Measurements from ENCODE around the gene MCC. TPM values are rescaled to one million over a fixed set of nuclear protein-coding genes. Genes with fewer than 3 reads are reported as not detected.

The MCC gene
- total RNA-seq, 1 donor from 2014 or later = 22.7 TPM

DNA sequence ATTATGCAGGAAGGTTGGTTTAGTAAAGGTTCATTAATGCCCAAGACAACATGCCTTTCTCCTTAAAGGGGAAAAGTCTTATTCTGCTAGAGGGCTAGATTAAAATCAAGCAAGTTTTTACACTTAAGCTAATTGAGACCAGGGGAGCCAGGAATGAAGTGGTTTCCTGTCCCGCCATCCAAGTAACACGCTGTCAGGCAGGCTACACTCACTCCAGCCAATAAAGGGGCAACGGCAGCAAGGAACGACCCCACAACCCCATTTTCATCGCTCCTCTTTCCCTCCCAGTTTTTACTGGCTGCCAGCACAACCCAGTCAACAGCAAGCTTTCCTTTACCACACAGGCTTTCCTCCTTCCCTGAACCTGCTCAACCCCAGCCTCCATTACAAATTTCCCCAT is 286.5 kb downstream of the MCC start:
- Mint-ChIP-seq H3K27me3 (ENCODE audit: unreplicated experiment) (peaks cover 3% of the 10 kb centered on the region), H3K9me3 (ENCODE audit: unreplicated experiment) (no peaks in the 10 kb centered on the region), H3K36me3 (ENCODE audit: low read depth, unreplicated experiment) (no peaks in the 10 kb centered on the region), H3K27ac (ENCODE audit: unreplicated experiment) (no peak overlapping the region), H3K4me1 (ENCODE audit: unreplicated experiment) (peaks cover 51% of the 10 kb centered on the region), H3K4me3 (ENCODE audit: unreplicated experiment) (no peak overlapping the region)
- TF ChIP-seq, protein P1, sequence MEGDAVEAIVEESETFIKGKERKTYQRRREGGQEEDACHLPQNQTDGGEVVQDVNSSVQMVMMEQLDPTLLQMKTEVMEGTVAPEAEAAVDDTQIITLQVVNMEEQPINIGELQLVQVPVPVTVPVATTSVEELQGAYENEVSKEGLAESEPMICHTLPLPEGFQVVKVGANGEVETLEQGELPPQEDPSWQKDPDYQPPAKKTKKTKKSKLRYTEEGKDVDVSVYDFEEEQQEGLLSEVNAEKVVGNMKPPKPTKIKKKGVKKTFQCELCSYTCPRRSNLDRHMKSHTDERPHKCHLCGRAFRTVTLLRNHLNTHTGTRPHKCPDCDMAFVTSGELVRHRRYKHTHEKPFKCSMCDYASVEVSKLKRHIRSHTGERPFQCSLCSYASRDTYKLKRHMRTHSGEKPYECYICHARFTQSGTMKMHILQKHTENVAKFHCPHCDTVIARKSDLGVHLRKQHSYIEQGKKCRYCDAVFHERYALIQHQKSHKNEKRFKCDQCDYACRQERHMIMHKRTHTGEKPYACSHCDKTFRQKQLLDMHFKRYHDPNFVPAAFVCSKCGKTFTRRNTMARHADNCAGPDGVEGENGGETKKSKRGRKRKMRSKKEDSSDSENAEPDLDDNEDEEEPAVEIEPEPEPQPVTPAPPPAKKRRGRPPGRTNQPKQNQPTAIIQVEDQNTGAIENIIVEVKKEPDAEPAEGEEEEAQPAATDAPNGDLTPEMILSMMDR (IDR thresholded peaks at IDR 0.05; ENCODE audit: unreplicated experiment) = no peak
- no peak for DNase-seq (ENCODE audit: low spot score)

DNA sequence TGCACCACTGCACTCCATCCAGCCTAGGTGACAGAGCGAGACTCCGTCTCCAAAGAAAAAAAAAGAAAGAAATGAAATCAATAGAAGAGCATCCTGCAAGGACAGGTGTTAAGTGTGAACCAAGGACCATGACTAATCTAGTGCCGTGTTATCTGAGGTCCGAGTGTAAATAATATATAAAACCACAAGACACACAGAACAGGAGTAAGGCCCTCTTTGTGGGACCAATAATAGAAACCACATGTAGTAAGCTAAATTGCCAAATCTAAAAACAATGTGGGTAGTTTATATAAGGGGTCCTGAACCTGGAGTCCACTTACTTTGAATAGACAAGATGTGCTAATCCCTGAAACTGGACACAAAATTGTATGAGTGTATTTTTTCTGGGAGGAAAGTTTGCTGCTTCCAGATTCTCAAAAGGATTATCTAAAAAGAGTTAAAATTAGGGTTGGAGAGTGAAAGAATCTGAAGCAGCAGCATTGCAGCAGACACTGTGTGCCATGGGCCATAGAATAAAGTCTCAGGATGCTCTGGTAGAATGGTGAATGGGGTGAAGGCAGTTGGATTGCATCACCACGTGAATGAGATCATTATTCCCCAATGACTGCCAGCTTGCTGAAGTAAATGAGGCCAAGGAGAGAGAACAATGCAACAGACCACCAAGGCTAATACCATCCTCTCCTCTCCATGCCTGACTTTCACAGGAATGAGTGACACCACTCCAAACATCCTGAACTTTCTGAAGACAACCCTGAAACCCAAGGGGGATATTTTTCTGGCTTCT is 288.9 kb downstream of the MCC start:
- Mint-ChIP-seq H3K36me3 (ENCODE audit: low read depth, unreplicated experiment) (peaks cover 4% of the 10 kb centered on the region), H3K4me3 (ENCODE audit: unreplicated experiment) (no peak overlapping the region), H3K4me1 (ENCODE audit: unreplicated experiment) (peaks cover 33% of the 10 kb centered on the region), H3K27me3 (ENCODE audit: unreplicated experiment) (peaks cover 4% of the 10 kb centered on the region), H3K27ac (ENCODE audit: unreplicated experiment) (peak overlapping the region; percentile 55), H3K9me3 (ENCODE audit: unreplicated experiment) (no peaks in the 10 kb centered on the region)
- no peak for DNase-seq (ENCODE audit: low spot score)
- TF ChIP-seq, protein P1 (IDR thresholded peaks at IDR 0.05; ENCODE audit: unreplicated experiment) = no peak

DNA sequence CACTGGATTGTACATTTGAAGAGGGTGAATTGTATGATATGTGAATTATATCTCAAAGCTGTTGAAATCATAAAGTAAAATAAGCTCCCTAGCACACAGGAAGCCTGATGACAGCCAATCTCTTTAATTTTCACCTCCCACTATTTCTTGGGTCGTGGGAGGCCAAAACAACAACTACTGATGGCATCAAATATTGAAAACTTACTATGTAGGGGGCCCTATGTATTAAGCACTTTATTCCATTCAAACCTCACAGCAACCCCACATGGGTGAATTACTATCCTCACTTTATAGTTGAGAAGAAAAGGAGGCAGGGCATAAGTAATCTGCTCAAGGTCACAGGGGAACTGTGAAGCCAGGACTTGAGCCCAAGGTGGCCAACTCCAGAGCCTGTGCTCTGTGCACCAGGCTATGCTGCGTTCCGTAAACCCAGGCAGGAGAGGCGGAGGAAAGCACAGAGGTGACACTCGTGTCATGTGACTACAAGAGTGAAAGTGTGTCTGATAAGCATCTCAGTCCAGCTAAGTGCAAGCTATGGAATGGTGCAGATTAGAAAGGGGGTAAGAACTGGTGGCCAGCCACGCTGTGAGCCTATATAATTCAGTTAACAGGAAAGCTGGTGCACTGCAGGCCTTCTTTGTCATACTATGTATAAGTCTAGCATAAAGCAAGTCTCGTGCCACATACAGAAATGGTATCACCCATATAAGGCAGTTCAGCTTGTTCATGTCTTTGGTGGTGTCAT is 290.6 kb downstream of the MCC start:
- no peak for DNase-seq (ENCODE audit: low spot score)
- Mint-ChIP-seq H3K36me3 (ENCODE audit: low read depth, unreplicated experiment) (peaks cover 17% of the 10 kb centered on the region), H3K9me3 (ENCODE audit: unreplicated experiment) (no peaks in the 10 kb centered on the region), H3K27me3 (ENCODE audit: unreplicated experiment) (peaks cover 4% of the 10 kb centered on the region), H3K4me3 (ENCODE audit: unreplicated experiment) (no peak overlapping the region), H3K27ac (ENCODE audit: unreplicated experiment) (no peak overlapping the region), H3K4me1 (ENCODE audit: unreplicated experiment) (peaks cover 25% of the 10 kb centered on the region)
- TF ChIP-seq, protein P1 (IDR thresholded peaks at IDR 0.05; ENCODE audit: unreplicated experiment) = no peak

DNA sequence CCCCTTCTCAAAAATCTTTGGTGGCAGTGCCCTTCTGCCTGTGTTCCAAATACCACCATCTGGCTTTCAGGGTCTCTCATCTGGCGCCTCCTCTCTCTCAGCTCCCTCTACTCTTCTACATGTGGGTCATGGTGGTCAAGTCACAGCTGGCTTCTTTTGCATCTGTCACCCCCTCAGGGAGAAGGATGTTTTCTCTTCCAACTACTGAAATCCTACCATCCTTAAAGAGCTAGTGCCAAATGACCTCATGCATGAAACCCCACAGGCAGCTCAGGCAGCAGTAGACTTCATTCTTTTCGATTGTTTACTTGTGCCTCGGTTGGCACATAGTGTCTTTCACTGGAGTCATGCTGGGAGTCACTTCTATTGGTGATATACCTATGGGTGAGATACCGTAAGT is 292.5 kb downstream of the MCC start:
- no peak overlapping the region for H3K27ac Mint-ChIP-seq (ENCODE audit: unreplicated experiment)
- H3K4me1 Mint-ChIP-seq (ENCODE audit: unreplicated experiment) = peaks cover 16% of the 10 kb centered on the region
- H3K36me3 Mint-ChIP-seq (ENCODE audit: low read depth, unreplicated experiment) = peaks cover 22% of the 10 kb centered on the region

More for the DNA sequence above, 292.5 kb downstream of the MCC start:
- Mint-ChIP-seq H3K4me3 (ENCODE audit: unreplicated experiment) (no peak overlapping the region), H3K27me3 (ENCODE audit: unreplicated experiment) (peaks cover 4% of the 10 kb centered on the region), H3K9me3 (ENCODE audit: unreplicated experiment) (no peaks in the 10 kb centered on the region)
- TF ChIP-seq, protein P1 (IDR thresholded peaks at IDR 0.05; ENCODE audit: unreplicated experiment) = no peak
- DNase-seq (ENCODE audit: low spot score) = no peak

All from endothelial cell (in vitro differentiated cells).